Liver (tissue), 3 donors: ENCODE data around the gene VPS26C.

ENCODE experiments used
- ATF3 ChIP-seq: IDR thresholded peaks from 2 replicates; pipeline ENCODE4 v1.6.1; 2016; ENCODE audit warnings: antibody characterized with exemption
- CTCF ChIP-seq: fragments of 150-350 bp; IDR thresholded peaks from 2 replicates; pipeline ENCODE4 v1.5.1; 2017; ENCODE audit warnings: improper control_type of control experiment, low read depth, low read length; ENCODE audit not compliant: missing input control
- FOXA1 ChIP-seq: IDR thresholded peaks from 2 replicates; pipeline ENCODE4 v1.6.1; 2016; ENCODE audit warnings: antibody characterized with exemption
- REST ChIP-seq: IDR thresholded peaks from 2 replicates; pipeline ENCODE4 v1.6.1; 2016; ENCODE audit warnings: antibody characterized with exemption, mild to moderate bottlenecking
- SP1 ChIP-seq: IDR thresholded peaks from 2 replicates; pipeline ENCODE4 v1.6.1; 2018; ENCODE audit warnings: antibody characterized with exemption, mild to moderate bottlenecking
- TAF1 ChIP-seq: conservative IDR thresholded peaks from 2 replicates; pipeline ENCODE4 v1.6.1; 2016; ENCODE audit warnings: antibody characterized with exemption, mild to moderate bottlenecking
- YY1 ChIP-seq: IDR thresholded peaks from 2 replicates; pipeline ENCODE4 v1.6.1; 2016; ENCODE audit warnings: antibody characterized with exemption, mild to moderate bottlenecking
- donor health status: healthy.
- donor health status: healthy.

- TF ChIP-seq FOXA1 (no peak), CTCF (no peak), ATF3 (no peak), TAF1 (no peak), SP1 (no peak), YY1 (no peak), REST (no peak)
These were observed 58.4 kb downstream of the VPS26C start for GRCh38 chr21:37208741-37209225.
